Neuronal stem cell (in vitro differentiated cells): Measurements from ENCODE around the gene LRRC23.
A peak's percentile ranks its signal among the peaks of the same experiment; 100 is the strongest.

Experiments
- DNase-seq: peaks from one replicate; pipeline ENCODE4 v3.0.0-alpha.2; 2013; ENCODE audit warnings: low spot score
- H2AFZ ChIP-seq: one replicate; pipeline ENCODE4 v1.6.1; 2013; ENCODE audit warnings: mild to moderate bottlenecking, low read length, inconsistent platforms
- H2AK5ac ChIP-seq: 2 replicates; pipeline ENCODE4 v1.6.1; 2013; ENCODE audit warnings: low read depth, mild to moderate bottlenecking, inconsistent platforms, low read length, moderate library complexity, mixed read lengths
- H2BK120ac ChIP-seq: 2 replicates; pipeline ENCODE4 v1.6.1; 2013; ENCODE audit warnings: low read depth, mild to moderate bottlenecking, inconsistent platforms, low read length, moderate library complexity, mixed read lengths
- H2BK12ac ChIP-seq: one replicate; pipeline ENCODE4 v1.6.1; 2013; ENCODE audit warnings: low read length, inconsistent platforms
- H2BK15ac ChIP-seq: 2 replicates; pipeline ENCODE4 v1.6.1; 2013; ENCODE audit warnings: mild to moderate bottlenecking, low read length, inconsistent platforms, mixed read lengths
- H2BK5ac ChIP-seq: one replicate; pipeline ENCODE4 v1.6.1; 2013; ENCODE audit warnings: inconsistent platforms, mild to moderate bottlenecking, low read length, moderate library complexity
- H3K14ac ChIP-seq: one replicate; pipeline ENCODE4 v1.6.1; 2013; ENCODE audit warnings: low read length, inconsistent platforms
- H3K18ac ChIP-seq: 2 replicates; pipeline ENCODE4 v1.6.1; 2013; ENCODE audit warnings: low read length, inconsistent platforms
- H3K23ac ChIP-seq: 2 replicates; pipeline ENCODE4 v1.6.1; 2013; ENCODE audit warnings: low read depth, mild to moderate bottlenecking, mixed read lengths, low read length, inconsistent platforms; ENCODE audit not compliant: poor library complexity
- H3K27ac ChIP-seq: replicated peaks from 3 replicates; pipeline ENCODE4 v1.5.1; 2013; ENCODE audit warnings: low read length, inconsistent platforms
- H3K27me3 ChIP-seq, 3 experiments: 2 replicates each; pipeline ENCODE4 v1.6.1; 2013; ENCODE audit warnings: low read length in 3 of 3, mild to moderate bottlenecking in 2 of 3, inconsistent platforms in 1 of 3, low read depth in 1 of 3, mixed read lengths in 1 of 3, moderate library complexity in 1 of 3; ENCODE audit not compliant: control insufficient read depth in 3 of 3, insufficient read depth in 3 of 3
- H3K36me3 ChIP-seq, 2 donors: replicated peaks in 1 of 2; 2 replicates each; pipeline ENCODE4 v1.6.1; 2013; ENCODE audit warnings: low read length in 2 of 2; ENCODE audit not compliant: control insufficient read depth in 2 of 2, insufficient read depth in 2 of 2
- H3K4ac ChIP-seq: 2 replicates; pipeline ENCODE4 v1.6.1; 2013; ENCODE audit warnings: inconsistent platforms, mild to moderate bottlenecking, low read length, moderate library complexity
- H3K4me1 ChIP-seq, 2 donors: 1 replicate in 1 of 2; 2 replicates in 1 of 2; pipeline ENCODE4 v1.6.1; 2013; ENCODE audit warnings: low read length in 2 of 2, low read depth in 1 of 2; ENCODE audit not compliant: control insufficient read depth in 2 of 2, insufficient read depth in 1 of 2
- H3K4me2 ChIP-seq: one replicate; pipeline ENCODE4 v1.6.1; 2013; ENCODE audit warnings: mild to moderate bottlenecking, low read length, inconsistent platforms; ENCODE audit not compliant: insufficient read depth, poor library complexity, severe bottlenecking
- H3K4me3 ChIP-seq, 2 donors: 2 replicates each; pipeline ENCODE4 v1.5.1; 2013; ENCODE audit warnings: low read length in 2 of 2, mild to moderate bottlenecking in 2 of 2, inconsistent platforms in 1 of 2, moderate library complexity in 1 of 2
- H3K79me1 ChIP-seq: one replicate; pipeline ENCODE4 v1.6.1; 2013; ENCODE audit warnings: low read depth, mild to moderate bottlenecking, inconsistent platforms, low read length, moderate library complexity
- H3K9ac ChIP-seq: one replicate; pipeline ENCODE4 v1.6.1; 2013; ENCODE audit warnings: mild to moderate bottlenecking, low read depth, low read length, inconsistent platforms; ENCODE audit not compliant: poor library complexity
- H3K9me3 ChIP-seq, 2 donors: replicated peaks in 1 of 2; 2 replicates each; pipeline versions ENCODE3 to v1.6.1; 2013; ENCODE audit warnings: low read length in 2 of 2, mild to moderate bottlenecking in 2 of 2, inconsistent platforms in 1 of 2, low read depth in 1 of 2, mixed read lengths in 1 of 2, moderate library complexity in 1 of 2; ENCODE audit not compliant: control insufficient read depth in 2 of 2, insufficient read depth in 1 of 2
- H4K8ac ChIP-seq: one replicate; pipeline ENCODE4 v1.6.1; 2013; ENCODE audit warnings: low read depth, mild to moderate bottlenecking, inconsistent platforms, low read length, moderate library complexity
- H4K91ac ChIP-seq: one replicate; pipeline ENCODE4 v1.6.1; 2013; ENCODE audit warnings: low read length, low read depth, mild to moderate bottlenecking, inconsistent platforms; ENCODE audit not compliant: poor library complexity
- WGBS, 2 donors: extraction: QIAGEN DNeasy Blood & Tissue Kit; methylation state at CpG; one replicate each; pipeline ENCODE4 v1.1.7; 2013; ENCODE audit warnings: missing lambda C conversion rate in 2 of 2, mixed read lengths in 1 of 2; ENCODE audit not compliant: insufficient read length in 2 of 2, insufficient replicate concordance in 1 of 2; ENCODE audit errors: extremely low coverage in 2 of 2; 5-methylcytosine and 5-hydroxymethylcytosine counted together

Gene LRRC23

DNA sequence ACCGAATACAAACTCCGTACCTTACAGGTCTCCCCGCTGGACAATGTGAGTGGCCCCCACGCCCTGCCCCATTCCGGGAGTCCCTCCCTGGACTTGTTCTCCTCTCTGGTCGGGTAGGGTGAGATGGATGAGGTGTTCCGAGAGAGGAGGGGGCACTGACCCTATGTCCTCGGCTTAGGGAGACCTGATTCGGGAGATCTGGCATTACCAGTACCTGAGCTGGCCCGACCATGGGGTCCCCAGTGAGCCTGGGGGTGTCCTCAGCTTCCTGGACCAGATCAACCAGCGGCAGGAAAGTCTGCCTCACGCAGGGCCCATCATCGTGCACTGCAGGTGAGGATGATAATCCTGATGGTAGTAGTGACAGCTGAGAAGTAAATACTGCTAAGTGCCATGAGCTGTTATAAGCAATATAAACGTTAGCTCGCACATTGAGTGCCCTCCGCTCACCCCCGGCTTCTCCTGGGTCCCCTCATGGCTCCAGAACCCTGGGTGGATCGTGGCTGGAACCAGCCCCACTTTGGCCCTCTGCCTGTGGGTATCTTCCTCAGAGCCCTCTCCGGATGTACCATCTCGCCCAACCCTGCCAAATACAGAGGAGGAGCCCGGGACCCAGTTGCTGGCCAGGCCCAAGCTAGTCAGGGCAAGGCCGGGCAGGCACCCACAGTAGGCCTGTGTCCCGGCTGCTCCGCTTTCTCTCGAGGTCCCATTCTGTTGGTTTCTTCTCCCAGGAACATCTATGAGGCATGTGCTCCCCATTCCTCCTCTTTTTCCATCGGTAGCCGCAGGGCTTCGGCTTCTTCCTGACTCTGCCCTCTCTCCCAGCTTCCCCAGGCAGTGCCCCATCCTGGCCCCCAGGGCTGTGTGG lies 53.4 kb downstream of the LRRC23 start:
- WGBS, 2 donors = no CpG with 5 or more reads among the region's 28 CpGs
- H2AK5ac ChIP-seq = peak overlapping the region; percentile 81
- H3K4me2 ChIP-seq = no peak overlapping the region
- no peak overlapping the region for H2BK120ac ChIP-seq
- H2AFZ ChIP-seq = peak overlapping the region; percentile 91
- H3K9ac ChIP-seq = no peak overlapping the region
- no peak for DNase-seq
- no peak overlapping the region for H3K4me3 ChIP-seq
- no peak overlapping the region for H3K14ac ChIP-seq
- no peak overlapping the region for H2BK5ac ChIP-seq
- no peaks in the 10 kb centered on the region for H3K79me1 ChIP-seq
- peak overlapping the region; percentile 39 for H3K18ac ChIP-seq
- no peak overlapping the region for H3K4ac ChIP-seq
- no peak overlapping the region for H2BK15ac ChIP-seq
- H3K36me3 ChIP-seq = no peaks in the 10 kb centered on the region
- H3K9me3 ChIP-seq = no peaks in the 10 kb centered on the region
- H4K8ac ChIP-seq = no peak overlapping the region
- H3K4me1 ChIP-seq = peaks cover 15 to 31% of the 10 kb centered on the region in 2 donors
- H2BK12ac ChIP-seq = no peak overlapping the region
- H3K23ac ChIP-seq = peak overlapping the region; percentile 40
- H3K27me3 ChIP-seq = no peaks in the 10 kb centered on the region
- no peak overlapping the region for H4K91ac ChIP-seq
- no peak overlapping the region for H3K27ac ChIP-seq

- Histone ChIP-seq H2AK5ac (no peak overlapping the region), H2BK120ac (no peak overlapping the region), H3K23ac (peak overlapping the region; percentile 23), H3K14ac (no peak overlapping the region), H3K4me1 (peaks cover 15 to 25% of the 10 kb centered on the region in 2 donors), H2AFZ (peak overlapping the region; percentile 91), H3K79me1 (no peaks in the 10 kb centered on the region), H3K27ac (no peak overlapping the region), H3K9me3 (no peaks in the 10 kb centered on the region), H2BK15ac (no peak overlapping the region), H2BK5ac (no peak overlapping the region), H2BK12ac (no peak overlapping the region), H3K4ac (no peak overlapping the region), H3K27me3 (no peaks in the 10 kb centered on the region), H3K18ac (peak overlapping the region; percentile 18), H3K36me3 (no peaks in the 10 kb centered on the region), H3K9ac (no peak overlapping the region), H4K8ac (no peak overlapping the region), H3K4me3 (no peak overlapping the region), H3K4me2 (no peak overlapping the region), H4K91ac (no peak overlapping the region)
- WGBS, 2 donors = no CpG with 5 or more reads among the region's 10 CpGs
- DNase-seq = no peak
Measured at GRCh38 chr12:6958609-6959057, 54.0 kb downstream of the LRRC23 start.

- Histone ChIP-seq H2AFZ (peak overlapping the region; percentile 91), H3K27me3 (no peaks in the 10 kb centered on the region), H3K18ac (peak overlapping the region; percentile 32), H3K9ac (no peak overlapping the region), H3K27ac (no peak overlapping the region), H3K23ac (peak overlapping the region; percentile 27), H3K36me3 (peaks cover 0 to 3% of the 10 kb centered on the region in 2 donors), H2BK5ac (no peak overlapping the region), H3K4ac (no peak overlapping the region), H4K8ac (no peak overlapping the region), H4K91ac (no peak overlapping the region), H2BK12ac (peak overlapping the region; percentile 81), H2AK5ac (peak overlapping the region; percentile 65), H3K4me2 (no peak overlapping the region), H2BK120ac (no peak overlapping the region), H3K9me3 (no peaks in the 10 kb centered on the region), H3K4me3 (no peak overlapping the region), H3K79me1 (no peaks in the 10 kb centered on the region), H3K14ac (peak overlapping the region; percentile 22), H2BK15ac (peak overlapping the region; percentile 56), H3K4me1 (peaks cover 15 to 22% of the 10 kb centered on the region in 2 donors)
- DNase-seq = no peak
- WGBS, 2 donors = no CpG with 5 or more reads among the region's 24 CpGs
Measured at GRCh38 chr12:6959058-6959804, 54.6 kb downstream of the LRRC23 start.
